Left lung (tissue), 10 donors: Measurements from ENCODE around the gene BOLA3. TPM values are rescaled to one million over a fixed set of nuclear protein-coding genes. Genes with fewer than 3 reads are reported as not detected.

Experiments
- ATAC-seq: fragments of 200-7000 bp; cut with Tn5 transposase; one replicate; pipeline ENCODE4 v1.9.1; 2020; ENCODE audit warnings: moderate library complexity
- DNase-seq, 4 donors: peaks; one replicate each; pipeline ENCODE4 v3.0.0-alpha.2; 2013 to 2020
- H3K27ac ChIP-seq, 2 donors: fragments of 200-600 bp; sonication (generic) in 1 of 2; one replicate each; pipeline versions ENCODE4 v1.5.0 to v1.8.0; 2020 to 2021
- H3K27me3 ChIP-seq, 2 donors: fragments of 200-600 bp; sonication (generic) in 1 of 2; one replicate each; pipeline versions ENCODE4 v1.5.0 to v1.8.0; 2020 to 2021
- H3K36me3 ChIP-seq, 2 donors: fragments of 200-600 bp; sonication (generic) in 1 of 2; one replicate each; pipeline versions ENCODE4 v1.5.0 to v1.8.0; 2020 to 2021
- H3K4me1 ChIP-seq, 2 donors: fragments of 200-600 bp; one replicate each; pipeline ENCODE4 v1.8.0; 2021
- H3K4me3 ChIP-seq, 2 donors: fragments of 200-600 bp; sonication (generic) in 1 of 2; one replicate each; pipeline versions ENCODE4 v1.5.0 to v1.8.0; 2020 to 2021; ENCODE audit warnings: mild to moderate bottlenecking in 1 of 2
- H3K9me3 ChIP-seq, 2 donors: fragments of 200-600 bp; sonication (generic) in 1 of 2; one replicate each; pipeline versions ENCODE4 v1.5.0 to v1.8.0; 2020 to 2021
- intact Hi-C, 2 donors: fragments of 100-400 bp; cut with DNase I; formaldehyde crosslinking; loops; one replicate each; pipeline versions ENCODE4 v1.11.2 to v1.14.2; 2022
- polyA plus RNA-seq, 6 donors: library from polyadenylated mRNA; unstranded; fragments of 120-200 nt; gene quantifications; one replicate each; pipeline ENCODE4 v1.2.1, GENCODE V29; 2013; ENCODE audit not compliant: insufficient read length in 6 of 6
- total RNA-seq, 2 donors: library from RNA; stranded (reverse); fragmentation: NEBNext Ultra II Directional; extraction: Animal tissue kit (Norgen Biotek cat#: 25700); gene quantifications; one replicate each; pipeline ENCODE4 v1.2.1, GENCODE V29; 2021
- TF ChIP-seq, protein P1 (sequence below), 2 donors: fragments of 200-600 bp; sonication (generic) in 1 of 2; IDR thresholded peaks; one replicate each; pipeline versions ENCODE4 v1.5.0 to v1.8.0; 2021; ENCODE audit warnings: antibody characterized with exemption in 2 of 2
- donor health status: DM: no; HTN: yes; CAD: no.
- donor health status: DM: no; HTN: no; CAD: no.

BOLA3 gene
- total and polyA plus RNA-seq, 8 donors: 16.5 to 39.6 (median 21.9) TPM

DNA sequence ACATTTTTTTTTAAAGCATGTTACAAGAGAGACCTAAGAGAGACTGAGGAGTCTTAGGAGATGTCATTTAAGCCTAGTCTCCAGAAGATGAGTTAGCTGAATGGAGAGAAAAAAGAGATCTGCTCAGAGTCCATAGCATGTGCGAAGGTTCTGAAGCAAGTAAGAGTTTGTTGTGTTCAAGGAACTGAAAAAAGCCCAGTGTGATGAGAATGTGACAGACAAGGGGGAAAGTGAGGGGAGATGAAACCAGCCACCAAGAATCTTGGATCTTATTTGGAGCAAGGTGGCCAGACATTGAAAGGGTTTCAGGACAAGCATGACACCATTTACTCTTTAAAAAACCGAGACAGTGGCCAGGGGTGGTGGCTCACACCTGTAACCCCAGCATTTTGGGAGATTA is 36.2 kb upstream of the BOLA3 start:
- no peak for ATAC-seq
- H3K27ac ChIP-seq: no peak overlapping the region

DNA sequence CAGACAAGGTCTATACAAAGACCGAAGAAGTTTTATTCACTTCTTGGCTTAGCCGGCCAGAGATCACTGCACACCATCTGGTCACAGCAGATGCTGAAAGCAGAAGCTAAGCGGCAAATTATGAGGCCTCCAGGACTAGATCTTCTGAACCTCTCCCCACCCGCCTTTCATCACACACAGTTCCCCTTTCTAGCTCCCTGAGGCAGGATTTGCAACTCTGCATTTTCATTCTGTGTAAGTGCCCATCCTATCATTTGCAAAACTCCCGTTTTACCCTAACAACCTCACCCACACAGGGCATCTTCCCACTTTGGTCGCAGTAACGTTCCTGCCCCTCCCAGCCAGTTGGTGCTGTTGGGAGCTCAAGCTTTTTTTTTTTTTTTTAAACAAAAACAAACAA is 34.0 kb upstream of the BOLA3 start:
- no peaks in the 10 kb centered on the region for H3K9me3 ChIP-seq
- H3K27me3 ChIP-seq: no peaks in the 10 kb centered on the region
- H3K4me1 ChIP-seq: peaks cover 6 to 58% of the 10 kb centered on the region in 2 donors
- TF ChIP-seq, protein P1, sequence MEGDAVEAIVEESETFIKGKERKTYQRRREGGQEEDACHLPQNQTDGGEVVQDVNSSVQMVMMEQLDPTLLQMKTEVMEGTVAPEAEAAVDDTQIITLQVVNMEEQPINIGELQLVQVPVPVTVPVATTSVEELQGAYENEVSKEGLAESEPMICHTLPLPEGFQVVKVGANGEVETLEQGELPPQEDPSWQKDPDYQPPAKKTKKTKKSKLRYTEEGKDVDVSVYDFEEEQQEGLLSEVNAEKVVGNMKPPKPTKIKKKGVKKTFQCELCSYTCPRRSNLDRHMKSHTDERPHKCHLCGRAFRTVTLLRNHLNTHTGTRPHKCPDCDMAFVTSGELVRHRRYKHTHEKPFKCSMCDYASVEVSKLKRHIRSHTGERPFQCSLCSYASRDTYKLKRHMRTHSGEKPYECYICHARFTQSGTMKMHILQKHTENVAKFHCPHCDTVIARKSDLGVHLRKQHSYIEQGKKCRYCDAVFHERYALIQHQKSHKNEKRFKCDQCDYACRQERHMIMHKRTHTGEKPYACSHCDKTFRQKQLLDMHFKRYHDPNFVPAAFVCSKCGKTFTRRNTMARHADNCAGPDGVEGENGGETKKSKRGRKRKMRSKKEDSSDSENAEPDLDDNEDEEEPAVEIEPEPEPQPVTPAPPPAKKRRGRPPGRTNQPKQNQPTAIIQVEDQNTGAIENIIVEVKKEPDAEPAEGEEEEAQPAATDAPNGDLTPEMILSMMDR (IDR thresholded peaks at IDR 0.05): no peak
- ATAC-seq (peak; percentile 1), DNase-seq (peak in 2 of 4 donors; percentile 16 to 72)
- intact Hi-C loops: no loop called here
- H3K27ac ChIP-seq: peak overlapping the region; percentile 39 to 83
- H3K36me3 ChIP-seq: no peaks in the 10 kb centered on the region
- no peak overlapping the region for H3K4me3 ChIP-seq

More for the DNA sequence above, 36.2 kb upstream of the BOLA3 start:
- Histone ChIP-seq H3K4me1 (peaks cover 0 to 48% of the 10 kb centered on the region in 2 donors), H3K9me3 (no peaks in the 10 kb centered on the region), H3K36me3 (no peaks in the 10 kb centered on the region), H3K4me3 (no peak overlapping the region), H3K27me3 (no peaks in the 10 kb centered on the region)
- TF ChIP-seq, protein P1 (IDR thresholded peaks at IDR 0.05): no peak
- intact Hi-C loops: no loop called here
- no peak for DNase-seq

DNA sequence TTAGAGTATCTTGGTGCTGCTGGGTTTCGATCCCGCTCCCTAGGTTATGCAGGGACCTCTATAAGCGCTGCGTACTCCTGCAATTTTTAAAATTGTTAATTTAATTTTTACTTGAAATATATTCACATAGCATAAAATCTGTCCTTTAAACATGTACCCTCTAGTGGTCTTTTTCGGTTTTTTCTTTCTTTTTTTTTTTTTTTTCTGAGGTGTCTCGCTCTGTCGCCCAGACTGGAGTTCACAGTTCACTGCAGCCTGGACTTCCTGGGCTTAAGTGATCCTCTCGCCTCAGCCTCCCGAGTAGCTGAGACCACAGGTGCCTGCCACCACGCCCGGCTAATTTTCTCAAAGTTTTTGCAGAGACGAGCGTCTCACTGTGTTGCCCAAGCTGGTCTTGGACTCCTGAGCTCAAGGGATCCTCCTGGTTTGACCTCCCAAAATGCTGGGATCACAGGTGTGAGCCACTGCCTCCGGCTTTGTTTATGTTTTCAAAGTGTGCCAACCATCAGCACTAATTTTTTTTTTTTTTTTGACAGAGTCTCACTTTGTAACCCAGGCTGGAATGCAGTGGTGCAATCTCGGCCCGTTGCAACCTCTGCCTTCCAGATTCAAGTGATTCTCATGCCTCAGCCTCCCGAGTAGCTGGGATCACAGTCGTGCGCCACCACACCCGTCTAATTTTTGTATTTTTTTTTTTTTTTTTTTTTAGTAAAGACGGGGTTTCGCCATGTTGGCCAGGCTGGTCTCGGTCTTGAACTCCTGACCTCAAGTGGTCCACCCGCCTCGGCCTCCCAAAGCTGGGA is 31.6 kb upstream of the BOLA3 start:
- intact Hi-C loops: no loop called here
- ATAC-seq: peak; percentile 5
- no peaks in the 10 kb centered on the region for H3K27me3 ChIP-seq
- TF ChIP-seq, protein P1 (IDR thresholded peaks at IDR 0.05): peak in 1 of 2 donors; percentile 23
- H3K27ac ChIP-seq: peak overlapping the region; percentile 96
- H3K4me1 ChIP-seq: peaks cover 6 to 61% of the 10 kb centered on the region in 2 donors
- H3K9me3 ChIP-seq: no peaks in the 10 kb centered on the region
- no peak for DNase-seq
- H3K36me3 ChIP-seq: no peaks in the 10 kb centered on the region
- H3K4me3 ChIP-seq: peak overlapping the region; percentile 83 to 84

GRCh38 chr2:74178211-74179062 is 30.7 kb upstream of the BOLA3 start, which contains the start of gene MOB1A:
MOB1A (minus strand) TSS chr2:74178879; CDS start chr2:74178674, 205 bp downstream.
- peaks cover 6 to 63% of the 10 kb centered on the region in 2 donors for H3K4me1 ChIP-seq
- no peaks in the 10 kb centered on the region for H3K27me3 ChIP-seq
- ATAC-seq (peak; percentile 99), DNase-seq (peak; percentile 98 to 99 (median 98))
- peak within 1 kb of the TSS; percentile 96 for H3K27ac ChIP-seq
- intact Hi-C loops: no loop called here
- TF ChIP-seq, protein P1 (IDR thresholded peaks at IDR 0.05): no peak
- no peaks in the 10 kb centered on the region for H3K36me3 ChIP-seq
- no peaks in the 10 kb centered on the region for H3K9me3 ChIP-seq
- peak within 1 kb of the TSS; percentile 83 to 84 for H3K4me3 ChIP-seq

DNA sequence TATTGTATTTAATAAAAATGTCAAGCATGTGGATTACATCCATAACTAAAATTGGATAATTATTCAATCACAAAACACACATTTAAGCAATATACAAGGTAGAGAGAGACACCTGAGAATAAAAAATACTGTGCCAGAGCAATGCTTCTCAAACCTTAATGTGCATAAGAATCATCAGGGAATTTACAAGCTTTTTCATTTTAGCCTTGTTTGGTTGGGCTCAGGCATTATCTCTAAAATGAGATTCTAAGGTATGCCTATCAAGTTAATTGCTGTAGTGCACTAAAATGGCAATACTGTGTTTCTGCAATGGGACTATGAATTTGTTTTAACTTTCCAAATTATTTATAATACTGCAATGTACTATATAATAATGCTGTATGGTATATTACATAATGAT is 30.0 kb upstream of the BOLA3 start:
- intact Hi-C loops: no loop called here
- no peak for DNase-seq
- Histone ChIP-seq H3K36me3 (no peaks in the 10 kb centered on the region), H3K27ac (peak overlapping the region; percentile 96), H3K4me1 (peaks cover 6 to 67% of the 10 kb centered on the region in 2 donors), H3K9me3 (no peaks in the 10 kb centered on the region), H3K4me3 (peak overlapping the region; percentile 83 to 84), H3K27me3 (no peaks in the 10 kb centered on the region)
- TF ChIP-seq, protein P1 (IDR thresholded peaks at IDR 0.05): no peak
- ATAC-seq: no peak
